ENCODE data around the gene KIF26B.
"Not testable (repeated sequence)": the region's sequence is repeated elsewhere in the genome, so short reads cannot be mapped to it uniquely, and the experiment has no call there.

KIF26B gene

DNA sequence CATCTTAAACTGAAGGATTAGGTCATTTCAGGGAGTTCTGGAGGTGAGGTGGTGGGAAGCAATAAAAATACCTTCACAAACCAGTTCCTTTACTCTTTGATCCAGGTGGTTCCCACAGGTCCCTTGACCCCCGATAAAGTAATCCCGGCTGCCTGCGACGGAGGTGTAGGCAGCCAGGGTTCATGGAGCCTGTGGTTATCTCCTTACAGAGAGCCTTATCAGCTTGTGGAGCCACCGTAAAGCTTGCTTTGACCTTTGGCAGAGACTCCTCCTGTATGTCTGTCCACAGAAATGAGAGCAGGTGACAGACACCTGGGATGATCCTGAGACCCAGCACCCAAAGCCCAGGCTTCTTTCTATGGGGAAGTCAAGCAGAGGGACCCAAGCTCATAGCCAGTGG is 243.4 kb downstream of the KIF26B start:
- no peak for DNase-seq (ENCODE audit: low read depth)
- TF ChIP-seq, protein P1, sequence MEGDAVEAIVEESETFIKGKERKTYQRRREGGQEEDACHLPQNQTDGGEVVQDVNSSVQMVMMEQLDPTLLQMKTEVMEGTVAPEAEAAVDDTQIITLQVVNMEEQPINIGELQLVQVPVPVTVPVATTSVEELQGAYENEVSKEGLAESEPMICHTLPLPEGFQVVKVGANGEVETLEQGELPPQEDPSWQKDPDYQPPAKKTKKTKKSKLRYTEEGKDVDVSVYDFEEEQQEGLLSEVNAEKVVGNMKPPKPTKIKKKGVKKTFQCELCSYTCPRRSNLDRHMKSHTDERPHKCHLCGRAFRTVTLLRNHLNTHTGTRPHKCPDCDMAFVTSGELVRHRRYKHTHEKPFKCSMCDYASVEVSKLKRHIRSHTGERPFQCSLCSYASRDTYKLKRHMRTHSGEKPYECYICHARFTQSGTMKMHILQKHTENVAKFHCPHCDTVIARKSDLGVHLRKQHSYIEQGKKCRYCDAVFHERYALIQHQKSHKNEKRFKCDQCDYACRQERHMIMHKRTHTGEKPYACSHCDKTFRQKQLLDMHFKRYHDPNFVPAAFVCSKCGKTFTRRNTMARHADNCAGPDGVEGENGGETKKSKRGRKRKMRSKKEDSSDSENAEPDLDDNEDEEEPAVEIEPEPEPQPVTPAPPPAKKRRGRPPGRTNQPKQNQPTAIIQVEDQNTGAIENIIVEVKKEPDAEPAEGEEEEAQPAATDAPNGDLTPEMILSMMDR (IDR thresholded peaks at IDR 0.05; ENCODE audit: control insufficient read depth, insufficient read depth, low read depth, low read length, missing control alignments), result no peak
- H3K4me3 ChIP-seq (ENCODE audit: control insufficient read depth, low read depth, low read length), result no peak overlapping the region

DNA sequence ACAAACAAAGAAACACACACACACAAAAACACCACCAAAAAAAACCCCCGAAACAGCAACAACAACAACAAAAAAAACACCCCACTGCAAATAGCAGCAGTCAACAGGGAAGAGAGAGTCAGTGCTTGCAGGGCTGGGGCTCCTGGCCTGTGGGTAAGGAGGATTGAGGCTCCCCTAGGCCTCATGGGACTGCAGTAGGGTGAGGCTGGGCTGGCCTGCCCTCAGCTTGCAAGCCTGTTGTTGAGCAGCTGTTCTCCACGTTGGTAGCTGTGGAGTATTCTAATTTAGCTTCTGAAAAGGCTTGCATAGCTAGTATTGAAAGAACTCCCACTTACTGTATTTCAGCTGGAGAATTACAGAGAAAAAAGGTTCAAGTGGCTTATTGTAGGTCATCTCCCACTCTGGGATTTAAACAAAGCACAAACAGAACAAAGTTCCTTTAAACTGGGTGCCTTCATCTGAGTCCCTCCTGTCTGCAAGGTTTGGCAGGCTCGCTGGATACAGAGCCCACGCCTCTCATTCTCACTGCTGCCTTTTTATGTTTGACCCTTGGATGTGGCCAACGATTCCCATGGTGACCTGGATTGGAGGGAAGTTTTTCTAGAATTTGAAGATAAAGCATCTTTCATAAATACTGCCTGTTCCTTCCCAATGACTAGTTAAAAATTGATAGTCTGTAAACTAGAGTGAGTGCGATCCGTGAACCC is 247.2 kb downstream of the KIF26B start:
- no peak for DNase-seq (ENCODE audit: low read depth)
- H3K4me3 ChIP-seq (ENCODE audit: control insufficient read depth, low read depth, low read length), result no peak overlapping the region
- TF ChIP-seq, protein P1 (IDR thresholded peaks at IDR 0.05; ENCODE audit: control insufficient read depth, insufficient read depth, low read depth, low read length, missing control alignments), result no peak

DNA sequence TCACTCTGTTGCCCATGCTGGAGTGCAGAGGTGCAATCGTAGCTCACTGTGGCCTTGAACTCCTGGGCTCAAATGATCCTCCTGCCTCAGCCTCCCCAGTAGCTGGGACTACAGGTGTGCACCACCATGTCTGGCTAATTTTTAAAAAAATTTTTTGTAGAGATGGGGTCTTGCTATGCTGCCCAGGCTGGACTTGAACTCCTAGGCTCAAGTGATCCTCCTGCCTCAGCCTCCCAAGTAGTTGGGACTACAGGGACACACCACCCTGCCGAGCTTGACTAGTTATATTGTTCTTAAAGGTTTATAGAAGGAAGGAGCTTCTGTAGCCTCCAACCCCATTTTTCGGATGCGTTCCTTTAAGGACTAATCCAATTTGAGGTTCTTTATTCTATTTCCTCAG is 248.2 kb downstream of the KIF26B start:
- not testable (repeated sequence) for H3K4me3 ChIP-seq (ENCODE audit: control insufficient read depth, low read depth, low read length); DNase-seq (ENCODE audit: low read depth)

DNA sequence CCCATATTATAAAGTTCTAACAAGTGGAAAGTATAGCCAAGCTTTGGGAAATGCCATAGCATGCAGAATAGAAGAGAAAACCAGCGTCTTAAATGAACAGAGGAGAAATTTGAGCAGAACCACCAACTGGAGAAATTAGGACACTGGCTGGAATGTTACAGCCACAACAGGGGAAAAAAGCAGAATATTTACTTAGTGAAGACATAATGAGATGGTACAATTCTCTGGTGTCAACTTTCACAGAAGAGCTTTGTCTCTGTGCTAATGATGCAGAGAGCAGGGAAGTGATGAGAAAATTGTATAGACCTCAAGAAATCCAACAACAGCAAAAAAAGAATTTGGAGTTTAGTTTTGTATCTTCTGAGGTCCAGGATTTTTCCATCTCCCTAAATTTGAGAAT is 249.7 kb downstream of the KIF26B start:
- DNase-seq (ENCODE audit: low read depth), result no peak
- TF ChIP-seq, protein P1 (IDR thresholded peaks at IDR 0.05; ENCODE audit: control insufficient read depth, insufficient read depth, low read depth, low read length, missing control alignments), result no peak
- H3K4me3 ChIP-seq (ENCODE audit: control insufficient read depth, low read depth, low read length), result no peak overlapping the region

DNA sequence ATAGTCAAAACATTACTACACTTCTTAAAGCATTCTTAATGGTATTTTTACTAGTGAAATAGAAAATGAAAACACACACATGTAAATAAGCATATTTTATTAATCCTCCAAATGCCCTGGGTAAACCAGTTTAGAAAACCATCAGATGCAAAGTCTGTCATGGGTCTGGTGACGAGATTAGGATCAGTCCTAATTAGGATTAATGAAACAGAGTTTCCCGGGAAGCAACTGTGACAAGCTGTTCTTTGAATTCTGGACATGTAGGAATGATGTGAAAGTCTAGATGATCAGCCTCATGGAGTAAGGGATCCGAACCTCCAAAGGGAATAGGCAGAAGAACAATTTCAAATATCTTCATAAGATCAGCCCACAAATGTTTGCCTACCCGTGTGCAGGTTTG is 250.2 kb downstream of the KIF26B start:
- no peak for DNase-seq (ENCODE audit: low read depth)
- TF ChIP-seq, protein P1 (IDR thresholded peaks at IDR 0.05; ENCODE audit: control insufficient read depth, insufficient read depth, low read depth, low read length, missing control alignments), result no peak
- no peak overlapping the region for H3K4me3 ChIP-seq (ENCODE audit: control insufficient read depth, low read depth, low read length)

DNA sequence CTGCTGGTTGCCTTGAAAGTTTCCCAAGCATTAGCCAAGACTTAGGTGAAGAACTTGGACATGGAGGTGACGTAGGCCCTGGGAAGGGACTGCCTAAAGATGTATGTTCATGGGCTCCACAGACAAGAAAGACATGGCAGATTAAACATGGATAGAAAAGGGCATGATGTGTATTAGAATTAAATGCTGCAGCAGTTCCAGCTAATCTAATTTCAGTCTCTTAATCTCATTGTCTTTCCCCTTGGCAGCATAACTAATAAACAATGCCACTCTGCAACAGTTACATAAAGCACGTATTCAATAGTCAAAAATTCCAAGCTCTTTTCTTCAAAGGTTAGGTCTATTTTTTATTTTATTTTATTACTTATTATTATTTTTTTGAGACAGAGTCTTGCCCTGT is 251.6 kb downstream of the KIF26B start:
- H3K4me3 ChIP-seq (ENCODE audit: control insufficient read depth, low read depth, low read length), result no peak overlapping the region
- DNase-seq (ENCODE audit: low read depth), result no peak
- TF ChIP-seq, protein P1 (IDR thresholded peaks at IDR 0.05; ENCODE audit: control insufficient read depth, insufficient read depth, low read depth, low read length, missing control alignments), result no peak

DNA sequence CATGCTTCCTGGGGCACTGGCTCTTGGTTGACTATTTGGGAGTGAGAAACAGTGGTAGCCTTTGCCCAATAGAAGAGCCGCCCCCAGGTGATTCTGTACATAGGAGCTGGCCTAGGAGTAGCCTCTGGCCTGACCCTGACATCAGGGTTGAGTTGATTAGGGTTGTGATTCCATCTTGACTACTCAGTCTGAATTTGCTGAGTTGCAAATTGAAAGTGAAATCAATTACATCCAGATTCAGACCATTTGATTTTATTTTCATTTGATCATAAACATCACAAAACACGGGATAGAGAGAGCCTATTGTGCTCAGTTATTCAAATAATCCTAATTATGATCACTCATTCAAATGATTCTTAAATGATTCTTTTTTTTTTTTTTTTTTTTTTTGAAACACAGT is 253.2 kb downstream of the KIF26B start:
- H3K4me3 ChIP-seq (ENCODE audit: control insufficient read depth, low read depth, low read length), result no peak overlapping the region
- TF ChIP-seq, protein P1 (IDR thresholded peaks at IDR 0.05; ENCODE audit: control insufficient read depth, insufficient read depth, low read depth, low read length, missing control alignments), result no peak
- DNase-seq (ENCODE audit: low read depth), result no peak

Data from AG09309 (cell line).